GM21360 (cell line): Measurements from ENCODE around the gene C10orf90.
"Not testable (repeated sequence)": the region's sequence is repeated elsewhere in the genome, so short reads cannot be mapped to it uniquely, and the experiment has no call there.

ENCODE experiments used
- ATAC-seq: cut with Tn5 transposase; IDR thresholded peaks from one replicate; pipeline ENCODE4 v1.9.1; 2021; ENCODE audit warnings: mild to moderate bottlenecking, moderate library complexity; ENCODE audit not compliant: unreplicated experiment

The C10orf90 gene

DNA sequence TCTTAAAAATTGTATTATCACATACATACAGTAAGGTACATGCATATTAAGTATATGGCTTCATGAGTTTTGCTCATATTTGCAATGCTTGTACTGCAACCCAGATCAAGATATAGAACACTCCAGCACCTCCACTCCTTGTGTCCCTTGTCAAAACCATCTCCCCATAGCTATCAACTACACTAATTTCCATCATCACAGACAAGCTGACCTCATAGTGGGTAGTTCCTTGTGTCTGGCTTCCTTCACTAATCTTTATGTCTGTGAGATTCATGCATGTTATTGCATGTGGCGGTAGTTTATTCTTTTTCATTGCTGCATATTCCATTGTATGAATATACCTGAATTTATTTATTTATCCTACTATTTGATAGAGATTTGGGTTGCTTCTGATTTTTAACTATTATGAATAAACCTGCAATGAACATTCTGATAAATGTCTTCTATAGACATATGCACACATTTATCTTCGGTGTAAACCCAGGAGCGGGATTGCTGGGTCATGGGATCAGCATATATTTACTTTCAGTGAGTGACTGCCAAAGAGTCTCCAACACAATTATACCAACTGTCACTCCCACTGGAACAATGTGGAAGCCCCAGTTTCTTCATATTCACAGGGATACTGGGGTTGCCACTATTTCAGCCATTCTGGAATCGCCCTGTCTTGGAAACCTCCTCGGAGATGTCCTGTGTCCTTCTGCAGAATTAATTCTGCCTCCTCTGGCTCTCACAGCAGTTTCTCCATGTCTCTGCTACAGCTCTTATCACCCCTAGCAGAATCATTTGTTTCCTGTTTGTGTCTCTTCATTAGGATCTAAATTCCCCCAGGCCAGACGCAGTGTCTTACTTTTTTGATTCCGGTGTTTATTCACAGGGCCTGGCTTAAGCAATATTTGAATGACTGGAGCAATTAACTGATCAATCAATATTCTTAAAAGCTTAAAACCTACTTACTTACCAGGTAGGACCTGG is 267.5 kb downstream of the C10orf90 start:
- ATAC-seq: no peak

DNA sequence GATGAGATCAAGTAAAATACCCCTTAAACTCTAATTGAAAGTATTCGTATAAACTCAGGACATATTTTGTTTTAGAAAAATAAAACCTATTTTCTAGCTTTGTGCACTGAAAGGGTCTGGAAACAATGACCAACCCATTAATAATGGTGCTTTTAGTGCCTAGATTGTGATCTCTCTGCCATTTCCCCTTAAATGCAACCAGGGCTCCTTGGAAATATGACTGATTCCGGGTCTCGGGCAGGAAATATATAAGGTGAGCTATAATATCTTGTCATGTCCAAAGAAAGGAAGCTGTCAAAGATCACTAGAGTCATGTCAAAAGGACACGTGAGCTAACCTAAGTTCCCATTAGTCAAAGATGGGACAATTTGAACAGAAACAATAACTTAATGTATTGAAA is 269.9 kb downstream of the C10orf90 start:
- ATAC-seq: no peak

DNA sequence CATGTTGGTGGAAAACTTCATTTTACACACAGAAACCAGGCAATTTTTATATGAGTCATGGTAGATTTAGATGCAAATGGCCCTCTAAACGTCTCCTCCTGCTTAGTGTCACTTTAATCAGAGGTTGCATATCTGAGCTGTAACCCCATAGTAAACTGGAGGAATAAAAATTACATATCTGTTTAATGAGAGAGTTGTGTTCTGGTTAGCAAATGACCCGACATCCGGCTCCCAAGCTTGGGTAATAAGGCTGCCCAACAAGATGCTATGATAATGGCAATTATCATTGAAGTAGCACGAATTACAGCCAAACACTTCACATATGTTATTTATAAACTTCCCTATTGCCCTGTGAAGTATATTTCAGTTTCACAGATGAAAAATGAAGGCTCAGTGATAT is 271.6 kb downstream of the C10orf90 start:
- ATAC-seq: no peak

DNA sequence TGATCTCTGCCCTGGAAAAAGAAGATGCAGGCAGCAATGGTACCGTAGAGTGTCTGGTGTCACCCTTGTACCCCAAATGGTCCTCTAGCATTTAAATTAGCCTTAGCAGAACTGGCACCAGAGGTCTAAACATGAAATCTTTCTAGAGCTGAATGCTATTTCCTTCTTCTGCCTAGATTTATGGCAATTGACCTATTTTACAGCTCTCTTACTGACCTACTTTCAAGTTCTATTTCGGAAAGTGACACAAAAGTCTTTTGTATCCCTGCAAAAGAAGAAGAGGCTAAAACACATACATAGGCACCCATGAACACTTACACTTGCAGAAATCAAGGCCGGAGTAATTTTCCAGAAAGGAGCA is 272.1 kb downstream of the C10orf90 start:
- ATAC-seq: no peak

DNA sequence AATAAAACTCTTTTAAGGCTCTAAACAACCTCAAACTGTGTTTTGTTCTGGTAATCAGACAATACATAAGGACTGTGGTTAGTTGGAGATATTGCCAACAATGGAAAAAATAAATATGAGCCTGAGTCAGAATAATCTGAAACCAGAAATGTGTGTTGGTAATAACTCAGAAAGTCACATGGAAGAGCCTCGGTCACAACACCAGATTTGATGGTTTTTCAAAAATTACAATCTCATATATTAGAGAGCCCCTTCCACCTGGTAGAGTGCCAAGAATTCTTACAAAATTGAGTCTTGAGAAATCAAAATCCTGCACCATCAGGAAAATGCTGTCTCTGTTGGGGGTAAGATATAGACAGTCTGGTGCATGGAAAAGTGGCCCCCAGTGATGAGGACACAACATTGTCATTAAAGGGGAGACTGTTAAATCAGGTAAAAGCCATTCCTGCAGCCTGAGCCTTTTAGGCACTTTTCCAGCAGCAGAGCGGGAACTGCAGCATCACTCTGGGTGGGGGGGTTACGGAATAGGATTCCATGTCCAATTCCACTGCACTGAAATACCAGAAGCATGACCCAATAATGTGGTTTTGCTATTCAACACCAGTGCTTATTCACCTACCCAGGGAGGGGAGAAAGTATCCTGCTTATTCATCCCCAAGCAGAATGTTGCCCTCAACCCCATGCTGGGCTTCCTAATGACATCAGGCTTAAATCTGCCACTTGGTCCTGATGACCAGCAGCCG is 272.7 kb downstream of the C10orf90 start:
- ATAC-seq: no peak

DNA sequence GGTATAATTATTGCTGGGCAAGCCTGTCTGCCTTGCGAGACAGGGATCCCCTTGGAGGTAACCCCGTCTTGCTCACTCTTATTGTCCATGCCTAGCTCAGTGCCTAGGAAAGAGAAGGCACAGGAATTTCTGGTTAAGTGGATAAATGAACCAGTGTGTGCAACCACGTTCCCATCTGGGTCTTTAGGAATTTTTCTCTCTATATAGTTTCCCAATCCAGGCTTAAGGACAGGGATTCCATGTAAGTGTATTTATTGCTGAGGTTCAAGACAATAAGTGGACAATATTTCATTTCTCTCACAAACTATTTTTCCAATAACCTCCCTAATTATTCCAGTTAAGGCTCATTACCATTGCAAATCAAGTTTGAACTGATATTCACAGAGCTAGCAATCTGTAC is 273.3 kb downstream of the C10orf90 start:
- ATAC-seq: no peak

DNA sequence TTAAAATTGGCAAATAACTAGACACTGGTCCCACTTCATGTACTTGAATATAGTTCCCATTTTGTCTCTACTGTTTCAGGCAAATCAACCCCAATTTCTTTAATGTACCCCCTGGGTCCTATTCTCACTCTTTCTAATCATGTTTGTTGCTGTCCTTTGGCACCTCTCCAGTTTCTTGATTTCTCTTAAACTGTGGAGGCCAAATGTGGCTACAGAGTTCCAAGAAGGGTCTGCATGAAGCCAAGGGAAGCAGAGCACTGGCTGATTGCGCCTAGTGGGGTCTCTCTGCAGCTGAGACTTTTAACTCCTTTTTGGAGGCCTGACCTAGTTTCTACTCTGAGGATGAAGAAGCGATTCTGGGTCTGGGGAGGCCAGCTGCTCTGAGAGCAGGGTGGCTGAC is 275.5 kb downstream of the C10orf90 start:
- ATAC-seq: no peak

DNA sequence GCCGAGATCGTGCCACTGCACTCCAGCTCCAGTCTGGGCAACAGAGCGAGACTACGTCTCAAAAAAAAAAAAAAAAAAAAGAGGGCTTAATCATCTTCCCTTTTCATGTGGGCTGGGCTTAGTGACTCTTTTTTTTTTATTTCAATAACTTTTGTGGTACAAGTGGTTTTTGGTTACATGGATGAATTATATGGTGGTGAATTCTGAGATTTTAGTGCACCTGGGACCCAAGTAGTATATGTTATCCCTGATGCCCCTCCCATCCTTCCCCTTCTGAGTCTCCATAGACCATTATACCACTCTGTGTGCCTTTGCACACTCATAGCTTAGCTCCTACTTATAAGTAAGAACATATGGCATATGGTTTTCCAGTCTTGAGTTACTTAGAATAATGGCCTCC is 277.4 kb downstream of the C10orf90 start:
- ATAC-seq: no peak

DNA sequence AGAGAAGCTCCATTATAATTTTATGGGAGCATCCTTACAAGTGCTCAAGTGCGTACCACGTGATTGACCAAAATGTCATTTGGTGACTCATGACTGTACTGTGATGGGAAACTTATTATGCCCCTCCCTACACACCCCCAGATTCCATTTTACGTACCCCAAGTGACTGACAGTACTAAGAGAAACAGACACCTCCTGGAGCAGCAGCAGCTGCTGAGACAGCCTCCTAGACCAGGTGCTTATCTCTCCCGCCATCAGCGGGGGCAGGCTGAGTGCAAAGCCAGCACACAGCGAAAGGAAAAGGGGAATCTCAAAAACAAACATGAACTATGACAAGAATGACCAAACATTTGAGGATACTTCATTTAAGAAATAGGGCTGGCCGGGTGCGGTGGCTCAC is 278.0 kb downstream of the C10orf90 start:
- no peak for ATAC-seq

DNA sequence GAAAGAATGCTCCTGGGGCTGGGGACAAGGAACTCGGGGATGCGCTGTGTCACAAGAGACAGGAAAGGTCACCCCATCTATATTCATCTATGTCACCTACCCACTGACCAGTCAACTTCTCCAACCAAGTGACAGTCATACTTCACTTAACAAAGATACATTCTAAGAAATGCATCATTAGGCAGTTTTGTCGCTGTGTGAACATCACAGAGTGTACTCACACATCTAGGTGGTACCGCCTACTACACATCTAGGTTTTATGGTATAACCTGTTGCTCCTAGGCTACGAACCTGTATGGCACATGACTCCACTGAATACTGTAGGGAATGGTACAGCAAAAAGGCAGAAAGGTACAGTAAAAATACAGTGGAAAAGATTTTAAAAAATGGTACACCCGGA is 278.4 kb downstream of the C10orf90 start:
- ATAC-seq: no peak

DNA sequence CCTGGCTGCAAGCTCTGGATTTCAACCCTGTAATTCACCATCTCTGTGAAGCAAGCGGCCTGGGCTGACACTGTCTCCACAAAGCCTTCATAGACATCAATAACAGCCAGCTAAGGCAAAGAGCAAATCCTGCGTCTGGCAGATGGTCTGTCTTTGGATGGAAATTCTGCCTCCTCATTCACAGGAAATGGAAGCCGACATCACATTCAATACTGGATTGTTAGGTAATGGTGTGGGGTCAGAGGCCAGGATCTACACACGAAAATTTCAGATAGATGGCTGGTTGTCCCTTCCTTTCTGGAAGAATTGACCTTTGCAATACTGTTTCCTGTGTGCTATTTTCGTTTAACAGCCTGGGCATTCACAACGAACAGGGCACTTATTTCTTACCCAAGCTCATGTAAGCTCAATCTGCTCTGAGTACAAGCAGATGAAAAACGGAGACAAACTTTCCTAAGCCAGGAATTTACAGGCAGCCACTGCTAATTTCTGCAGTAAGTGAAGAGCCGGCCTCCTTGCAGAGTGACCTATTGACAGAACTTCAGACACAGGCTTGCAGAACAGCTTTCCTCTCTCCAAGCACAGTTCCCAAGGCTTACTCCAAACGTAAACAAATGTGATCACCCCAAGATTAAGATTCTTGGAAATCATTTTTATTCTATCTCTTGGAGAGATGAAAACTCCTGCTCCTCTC is 279.2 kb downstream of the C10orf90 start:
- no peak for ATAC-seq

DNA sequence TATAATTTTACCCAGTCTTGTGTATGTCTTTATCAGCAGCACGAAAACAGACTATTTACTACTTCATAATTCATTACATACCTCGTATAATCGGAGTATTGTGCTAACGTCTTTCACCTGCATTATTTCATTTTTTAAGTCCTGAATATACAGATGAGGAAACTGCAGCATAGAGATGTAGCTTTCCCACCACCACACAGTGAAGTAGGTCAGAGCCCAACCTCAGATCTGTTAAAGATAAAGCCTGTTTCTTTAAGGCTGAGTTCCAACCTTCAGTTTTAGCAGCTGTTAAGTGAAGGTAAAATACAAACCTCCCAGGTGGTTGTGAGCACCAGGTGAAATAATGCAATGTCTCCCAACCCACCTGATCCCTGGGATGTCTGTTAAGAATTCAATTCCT is 280.2 kb downstream of the C10orf90 start:
- no peak for ATAC-seq

DNA sequence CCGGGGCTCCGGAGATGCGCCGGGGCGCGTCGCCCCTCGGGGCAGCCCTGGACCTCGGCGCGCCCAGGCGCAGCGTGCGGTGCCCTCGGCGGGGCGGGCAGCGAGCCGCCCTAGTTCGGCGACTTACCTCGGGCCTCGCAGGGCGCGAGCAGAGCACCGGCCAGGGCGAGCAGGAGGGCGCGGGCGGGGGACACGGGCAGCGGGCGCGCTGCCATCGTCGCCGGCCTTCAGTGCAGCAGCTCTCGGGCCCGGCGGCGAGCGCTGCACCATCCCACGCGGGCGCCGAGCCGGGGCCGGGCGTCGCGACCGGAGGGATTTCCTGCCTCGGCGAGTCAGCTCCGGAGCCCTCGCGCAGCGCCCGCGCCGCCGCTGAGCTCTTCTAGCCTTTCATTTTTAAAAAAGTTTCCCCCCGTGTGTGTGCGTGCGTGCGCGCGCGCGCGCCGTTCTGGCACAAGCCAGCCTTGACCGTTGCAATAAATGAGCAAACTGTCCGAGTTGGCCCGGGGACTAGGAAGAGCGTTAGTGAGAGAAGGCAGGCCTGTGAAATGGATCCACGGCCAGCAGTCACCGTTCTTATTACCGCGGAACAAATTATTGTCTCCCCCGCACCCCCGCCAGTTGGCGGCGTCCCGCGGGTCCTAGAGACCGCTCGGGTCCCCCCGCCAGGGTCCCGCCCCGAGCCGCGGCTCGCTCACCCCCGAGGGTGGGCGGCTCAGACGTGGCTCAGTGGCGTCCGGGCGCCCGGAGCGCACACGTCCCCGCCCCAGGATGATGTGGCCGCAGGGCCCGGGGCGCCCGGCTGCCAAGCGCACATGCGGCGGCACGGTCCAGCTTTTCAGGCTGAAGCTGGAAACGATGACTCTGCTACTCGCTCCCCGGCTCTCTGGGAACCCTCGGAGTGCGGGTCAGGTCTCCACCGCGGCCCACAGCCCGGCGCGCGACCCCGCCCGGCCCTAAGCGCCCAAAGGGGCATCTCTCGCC is 282.3 kb downstream of the C10orf90 start, which contains the start of gene ADAM12:
TSS of gene ADAM12 (minus strand) at position 547 of the 981 bp plus-strand sequence. CDS start at position 215, 332 bp downstream.
- ATAC-seq: no peak

DNA sequence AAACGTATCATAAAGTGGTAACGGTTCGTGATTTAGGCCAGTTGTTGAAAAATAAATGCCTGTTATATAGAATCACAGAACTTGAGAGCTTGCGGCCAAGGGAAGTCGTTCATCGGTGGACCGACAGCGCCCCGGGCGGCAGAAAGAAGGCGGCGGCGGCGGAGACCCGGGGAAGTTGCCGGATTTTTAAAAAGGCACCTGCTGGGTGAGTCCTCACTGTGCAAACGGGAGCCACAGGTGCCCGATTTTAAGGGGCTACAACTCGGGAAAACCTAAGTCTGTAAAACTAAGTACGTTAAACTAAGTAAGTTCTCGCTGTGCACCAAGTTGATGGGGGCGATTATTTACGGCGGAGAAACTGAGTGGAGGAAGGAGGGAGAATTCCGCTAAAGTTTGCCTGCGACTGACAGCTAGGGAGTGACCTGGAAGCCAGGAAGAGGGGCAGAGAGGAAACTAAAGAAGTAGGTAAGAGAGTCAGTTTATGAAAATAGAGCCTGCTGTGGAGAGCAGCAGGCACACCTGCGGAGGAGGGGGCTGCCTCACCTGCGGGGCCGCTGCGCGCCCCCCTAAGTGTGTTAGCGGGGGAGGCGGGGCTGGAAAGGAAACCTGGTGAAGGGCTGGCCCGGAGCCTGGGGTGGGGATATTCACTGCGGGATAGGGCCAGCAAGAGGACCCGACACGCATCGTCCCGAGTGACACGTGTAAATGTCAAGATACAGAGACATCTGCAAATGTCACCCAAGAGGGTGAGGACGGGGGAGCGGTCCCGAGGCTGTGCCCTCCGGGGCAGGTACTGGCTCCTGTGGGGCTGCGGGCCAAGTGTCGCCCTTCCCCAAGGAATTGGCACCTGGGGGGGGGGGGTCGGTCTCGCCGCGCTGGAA is 283.2 kb downstream of the C10orf90 start:
- no peak for ATAC-seq

DNA sequence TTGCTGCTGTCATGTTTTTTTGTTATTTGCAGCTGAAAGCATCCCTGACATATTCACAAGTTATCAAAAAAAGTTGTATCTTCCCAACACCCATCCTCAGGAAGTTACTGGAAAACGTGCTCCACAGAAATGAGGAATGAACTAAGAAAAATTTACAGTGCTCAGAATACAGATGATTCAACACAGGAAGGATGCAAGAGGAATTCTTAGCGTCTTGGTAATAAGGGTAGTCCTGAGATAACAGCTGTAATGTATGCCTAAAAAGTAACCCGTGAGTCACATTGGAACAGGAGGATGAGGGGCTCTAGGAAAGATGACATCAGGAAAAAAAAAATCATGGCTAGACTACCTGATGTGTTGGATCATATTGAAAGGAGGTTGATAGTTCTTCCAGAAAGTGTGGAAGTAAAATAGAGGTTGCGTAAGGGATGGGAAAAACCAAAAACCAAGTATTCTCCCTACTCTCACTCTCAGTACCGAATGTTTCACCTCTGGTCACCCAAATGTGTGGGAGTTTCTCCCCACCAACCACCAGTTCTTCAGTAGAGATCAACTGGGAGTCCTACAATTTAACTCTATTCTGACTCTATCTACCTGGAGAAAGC is 286.1 kb downstream of the C10orf90 start:
- no peak for ATAC-seq

DNA sequence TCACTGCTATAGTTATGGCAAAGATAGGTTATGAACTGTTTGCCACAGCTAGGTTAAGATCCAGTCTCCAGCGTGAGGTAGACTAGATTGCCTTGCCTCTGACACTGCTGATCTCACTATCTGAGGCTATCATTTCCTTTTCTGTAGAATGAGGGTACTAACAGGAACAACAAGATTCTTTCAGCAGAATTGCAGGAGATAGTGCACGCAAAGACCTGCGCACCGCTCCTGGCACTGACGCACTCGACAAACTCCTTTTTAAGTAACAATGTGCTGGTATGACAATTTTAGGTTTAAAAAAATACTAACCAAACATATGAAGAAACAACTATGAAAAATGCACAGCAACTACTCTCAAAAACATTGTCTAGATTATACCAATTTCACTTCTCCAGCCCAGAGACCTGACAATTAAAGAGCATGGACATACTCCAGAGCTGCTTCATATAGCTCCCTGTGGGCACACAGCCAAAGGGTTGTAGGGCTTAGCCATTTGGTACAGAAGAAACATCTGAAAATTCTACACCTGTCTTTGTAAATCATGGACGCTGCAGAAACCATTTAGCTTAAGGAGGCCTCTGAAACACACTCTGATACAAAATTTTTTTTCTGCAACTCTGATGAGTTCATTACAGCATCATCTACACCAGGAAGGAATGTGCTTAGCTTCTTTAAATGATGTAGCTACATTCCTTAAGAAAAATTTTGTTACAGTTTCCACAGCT is 290.0 kb downstream of the C10orf90 start:
- no peak for ATAC-seq

DNA sequence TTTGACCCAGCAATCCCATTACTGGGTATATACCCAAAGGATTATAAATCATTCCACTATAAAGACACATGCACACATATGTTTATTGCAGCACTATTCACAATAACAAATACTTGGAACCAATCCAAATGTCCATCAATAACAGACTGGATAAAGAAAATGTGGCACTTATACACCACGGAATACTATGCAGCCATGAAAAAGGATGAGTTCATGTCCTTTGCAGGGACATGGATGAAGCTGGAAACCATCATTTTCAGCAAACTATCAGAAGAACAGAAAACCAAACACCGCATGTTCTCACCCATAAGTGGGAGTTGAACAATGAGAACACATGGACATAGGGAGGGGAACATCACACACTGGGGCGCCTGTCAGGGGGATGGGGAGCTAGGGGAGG is 291.3 kb downstream of the C10orf90 start:
- ATAC-seq: not testable (repeated sequence)

DNA sequence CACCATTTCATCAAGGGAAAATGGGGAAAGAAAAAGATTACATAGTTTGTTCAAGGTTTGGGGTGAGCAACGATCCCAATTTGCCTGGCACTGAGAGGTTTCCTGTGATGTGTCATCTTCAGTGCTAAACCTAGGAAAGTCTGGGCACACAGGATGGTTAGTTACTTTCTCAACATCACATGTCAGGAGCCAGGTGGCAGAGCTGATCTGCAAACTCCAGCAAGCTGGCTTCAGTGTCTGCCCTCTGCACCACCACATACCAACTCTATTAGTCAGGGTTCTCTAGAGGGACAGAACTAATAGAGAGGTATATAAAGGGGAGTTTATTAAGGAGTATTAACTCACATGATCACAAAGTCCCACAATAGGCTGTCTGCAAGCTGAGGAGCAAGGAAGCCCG is 293.5 kb downstream of the C10orf90 start:
- ATAC-seq: no peak
